Vagina (tissue), 2 donors: ENCODE results near the gene RPTN.

ENCODE experiments used
- POLR2A ChIP-seq, 2 donors: fragments of 450-650 bp; IDR thresholded peaks; one replicate each; pipeline ENCODE4 v1.6.1; 2017; ENCODE audit warnings: antibody characterized with exemption in 2 of 2, mild to moderate bottlenecking in 2 of 2, moderate library complexity in 2 of 2
- POLR2AphosphoS5 ChIP-seq, 2 donors: sonication (generic); formaldehyde crosslinking; IDR thresholded peaks; one replicate each; pipeline ENCODE4 v1.9.0; 2017; ENCODE audit warnings: antibody characterized with exemption in 2 of 2, mild to moderate bottlenecking in 2 of 2, low read depth in 1 of 2; ENCODE audit not compliant: insufficient read depth in 1 of 2
- TF ChIP-seq, protein P1 (sequence below), 3 experiments: fragments of 450-650 bp in 2 of 3; fragments of 200-600 bp in 1 of 3; sonication (generic) in 1 of 3; IDR thresholded peaks; one replicate each; pipeline ENCODE4 v1.5.1; 2017 to 2019; ENCODE audit warnings: antibody characterized with exemption in 3 of 3, mild to moderate bottlenecking in 2 of 3, moderate library complexity in 2 of 3

DNA sequence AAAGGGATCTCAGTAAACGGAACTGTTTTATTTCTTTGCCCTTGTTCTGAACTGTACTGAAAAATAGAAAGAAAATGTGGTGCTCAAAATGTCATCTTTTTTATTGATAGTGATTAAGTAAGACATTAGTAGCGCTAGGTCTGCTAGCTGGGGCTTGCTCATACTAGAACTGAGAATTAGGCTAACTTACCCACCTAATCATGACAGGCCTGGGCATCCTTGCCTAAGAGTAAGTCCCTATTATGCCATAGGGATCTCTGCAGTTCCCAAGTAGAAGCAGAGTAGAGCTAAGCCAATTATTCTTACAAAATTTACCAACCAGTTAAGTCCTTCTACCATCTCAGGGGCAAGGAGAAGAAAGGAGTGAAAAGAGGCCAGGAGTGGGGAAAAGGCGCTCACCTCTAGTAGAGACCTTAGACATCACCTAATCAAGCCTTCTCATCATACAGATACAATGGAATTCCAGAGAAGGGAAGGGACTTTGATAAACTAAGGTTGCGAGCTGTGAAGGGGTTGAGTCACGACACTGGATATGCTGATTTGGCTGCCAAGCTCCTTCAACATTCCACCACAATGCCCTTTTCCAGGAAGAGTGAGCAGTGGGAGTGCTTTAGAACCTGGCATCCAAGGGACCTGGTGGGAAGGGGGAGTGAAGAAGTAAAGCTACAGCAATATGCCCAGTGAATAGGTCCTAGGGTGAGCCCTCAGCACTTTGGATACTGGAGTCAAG, 27.7 kb upstream of the RPTN start:
- TF ChIP-seq, protein P1, sequence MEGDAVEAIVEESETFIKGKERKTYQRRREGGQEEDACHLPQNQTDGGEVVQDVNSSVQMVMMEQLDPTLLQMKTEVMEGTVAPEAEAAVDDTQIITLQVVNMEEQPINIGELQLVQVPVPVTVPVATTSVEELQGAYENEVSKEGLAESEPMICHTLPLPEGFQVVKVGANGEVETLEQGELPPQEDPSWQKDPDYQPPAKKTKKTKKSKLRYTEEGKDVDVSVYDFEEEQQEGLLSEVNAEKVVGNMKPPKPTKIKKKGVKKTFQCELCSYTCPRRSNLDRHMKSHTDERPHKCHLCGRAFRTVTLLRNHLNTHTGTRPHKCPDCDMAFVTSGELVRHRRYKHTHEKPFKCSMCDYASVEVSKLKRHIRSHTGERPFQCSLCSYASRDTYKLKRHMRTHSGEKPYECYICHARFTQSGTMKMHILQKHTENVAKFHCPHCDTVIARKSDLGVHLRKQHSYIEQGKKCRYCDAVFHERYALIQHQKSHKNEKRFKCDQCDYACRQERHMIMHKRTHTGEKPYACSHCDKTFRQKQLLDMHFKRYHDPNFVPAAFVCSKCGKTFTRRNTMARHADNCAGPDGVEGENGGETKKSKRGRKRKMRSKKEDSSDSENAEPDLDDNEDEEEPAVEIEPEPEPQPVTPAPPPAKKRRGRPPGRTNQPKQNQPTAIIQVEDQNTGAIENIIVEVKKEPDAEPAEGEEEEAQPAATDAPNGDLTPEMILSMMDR (IDR thresholded peaks at IDR 0.05) = no peak
- TF ChIP-seq POLR2A (IDR thresholded peaks at IDR 0.05) = no peak
- TF ChIP-seq POLR2AphosphoS5 (IDR thresholded peaks at IDR 0.05; ENCODE audit: insufficient read depth in 1 of 2, low read depth in 1 of 2) = peak in 1 of 2 donors; percentile 11
